OCI-LY1 (cell line): Measurements from ENCODE around the gene HSD11B1L.

Experiments used
- H2AFZ ChIP-seq: fragments of 200-600 bp; sonication (generic), shearing (Covaris generic); 2 replicates; pipeline ENCODE4 v1.6.0; 2014; ENCODE audit warnings: antibody characterized with exemption, mild to moderate bottlenecking, low read length
- H3F3A ChIP-seq: fragments of 200-600 bp; sonication (generic), shearing (Covaris generic); 2 replicates; pipeline ENCODE4 v1.6.0; 2014; ENCODE audit warnings: mild to moderate bottlenecking, antibody characterized with exemption, low read length, moderate library complexity; ENCODE audit not compliant: insufficient read depth
- H3K27ac ChIP-seq: fragments of 200-600 bp; sonication (generic); 2 replicates; pipeline ENCODE4 v1.5.1; 2014; ENCODE audit warnings: low read length, mixed run types, mild to moderate bottlenecking, low read depth; ENCODE audit not compliant: poor library complexity, severe bottlenecking
- H3K27me3 ChIP-seq: fragments of 200-600 bp; sonication (generic); 2 replicates; pipeline ENCODE4 v1.6.0; 2014; ENCODE audit warnings: antibody characterized with exemption, mild to moderate bottlenecking, low read length, moderate library complexity; ENCODE audit not compliant: insufficient read depth
- H3K36me3 ChIP-seq: fragments of 200-600 bp; sonication (generic); 2 replicates; pipeline ENCODE4 v1.6.1; 2014; ENCODE audit warnings: mild to moderate bottlenecking, antibody characterized with exemption, low read length, moderate library complexity, mixed read lengths; ENCODE audit not compliant: insufficient read depth
- H3K4me1 ChIP-seq: fragments of 200-600 bp; sonication (generic); 2 replicates; pipeline ENCODE4 v1.5.1; 2014; ENCODE audit warnings: mild to moderate bottlenecking, low read length, moderate library complexity; ENCODE audit not compliant: insufficient read depth, severe bottlenecking
- H3K4me2 ChIP-seq: fragments of 200-600 bp; sonication (generic), shearing (Covaris generic); 2 replicates; pipeline ENCODE4 v1.6.1; 2014; ENCODE audit warnings: low read length
- H3K4me3 ChIP-seq: fragments of 200-600 bp; sonication (generic); 2 replicates; pipeline ENCODE4 v1.5.1; 2014; ENCODE audit warnings: low read length, low read depth, mild to moderate bottlenecking, mixed read lengths; ENCODE audit not compliant: poor library complexity, severe bottlenecking
- H3K79me2 ChIP-seq: fragments of 200-600 bp; shearing (Covaris generic); 2 replicates; pipeline ENCODE4 v1.6.1; 2016; ENCODE audit warnings: mixed run types, low read length, mixed read lengths; ENCODE audit not compliant: insufficient read depth
- H3K9ac ChIP-seq: fragments of 200-600 bp; sonication (generic), shearing (Covaris generic); 2 replicates; pipeline ENCODE4 v1.6.1; 2014; ENCODE audit warnings: mild to moderate bottlenecking, low read length, mixed read lengths
- H3K9me2 ChIP-seq: fragments of 200-600 bp; sonication (generic), shearing (Covaris generic); 2 replicates; pipeline ENCODE4 v1.6.1; 2014; ENCODE audit warnings: low read depth, mild to moderate bottlenecking, low read length, mixed read lengths
- H3K9me3 ChIP-seq: fragments of 200-600 bp; shearing (Covaris generic); 2 replicates; pipeline ENCODE4 v1.6.1; 2014; ENCODE audit warnings: low read length, mixed read lengths
- H4K20me1 ChIP-seq: fragments of 200-600 bp; sonication (generic), shearing (Covaris generic); 2 replicates; pipeline ENCODE4 v1.6.0; 2016; ENCODE audit warnings: mild to moderate bottlenecking, low read length; ENCODE audit not compliant: insufficient read depth
- CTCF ChIP-seq: fragments of 200-600 bp; sonication (generic), shearing (Covaris generic); IDR thresholded peaks from 2 replicates; pipeline ENCODE4 v1.5.1; 2017; ENCODE audit warnings: mild to moderate bottlenecking, antibody characterized with exemption, low read length, moderate library complexity, mixed read lengths
- EZH2 ChIP-seq: fragments of 200-600 bp; sonication (generic), shearing (Covaris generic); IDR thresholded peaks from 2 replicates; pipeline ENCODE4 v1.8.0; 2017; ENCODE audit warnings: borderline replicate concordance, mixed run types, mild to moderate bottlenecking, antibody characterized with exemption, low read length, moderate library complexity, mixed read lengths

HSD11B1L gene

GRCh38 chr19:5666921-5667610 lies 13.8 kb upstream of the HSD11B1L start:
- Histone ChIP-seq H3F3A (no peaks in the 10 kb centered on the region), H2AFZ (no peak overlapping the region), H3K9me3 (no peaks in the 10 kb centered on the region), H4K20me1 (no peaks in the 10 kb centered on the region), H3K9me2 (no peaks in the 10 kb centered on the region), H3K79me2 (no peaks in the 10 kb centered on the region), H3K4me2 (no peak overlapping the region), H3K36me3 (peaks cover 91% of the 10 kb centered on the region), H3K4me3 (no peak overlapping the region), H3K9ac (no peak overlapping the region), H3K4me1 (peaks cover 4% of the 10 kb centered on the region), H3K27ac (no peak overlapping the region), H3K27me3 (no peaks in the 10 kb centered on the region)
- TF ChIP-seq CTCF: no peak
- TF ChIP-seq EZH2: no peak

GRCh38 chr19:5667751-5668271 lies 13.0 kb upstream of the HSD11B1L start:
- H3K4me2 ChIP-seq: no peak overlapping the region
- peaks cover 4% of the 10 kb centered on the region for H3K4me1 ChIP-seq
- no peaks in the 10 kb centered on the region for H3K27me3 ChIP-seq
- H3K79me2 ChIP-seq: no peaks in the 10 kb centered on the region
- H4K20me1 ChIP-seq: no peaks in the 10 kb centered on the region
- H3K9me2 ChIP-seq: no peaks in the 10 kb centered on the region
- no peaks in the 10 kb centered on the region for H3F3A ChIP-seq
- peaks cover 90% of the 10 kb centered on the region for H3K36me3 ChIP-seq
- H3K9ac ChIP-seq: no peak overlapping the region
- no peak for TF ChIP-seq CTCF
- H3K4me3 ChIP-seq: no peak overlapping the region
- no peaks in the 10 kb centered on the region for H3K9me3 ChIP-seq
- no peak overlapping the region for H2AFZ ChIP-seq
- H3K27ac ChIP-seq: no peak overlapping the region

GRCh38 chr19:5669212-5669611 lies 11.6 kb upstream of the HSD11B1L start:
- Histone ChIP-seq H3K9me3 (no peaks in the 10 kb centered on the region), H3K4me1 (peaks cover 4% of the 10 kb centered on the region), H3K9me2 (no peaks in the 10 kb centered on the region), H3K36me3 (peaks cover 88% of the 10 kb centered on the region), H3F3A (no peaks in the 10 kb centered on the region), H4K20me1 (no peaks in the 10 kb centered on the region), H3K4me2 (no peak overlapping the region), H3K4me3 (no peak overlapping the region), H3K79me2 (no peaks in the 10 kb centered on the region), H2AFZ (no peak overlapping the region), H3K27me3 (no peaks in the 10 kb centered on the region), H3K27ac (no peak overlapping the region), H3K9ac (no peak overlapping the region)
- no peak for TF ChIP-seq EZH2
- no peak for TF ChIP-seq CTCF
